IMR-90 (cell line): ENCODE data around the gene HADH. TPM values are rescaled to one million over a fixed set of nuclear protein-coding genes. Genes with fewer than 3 reads are reported as not detected.

Source experiments
- ATAC-seq: fragments of 200-7000 bp; cut with Tn5 transposase; 2 replicates; pipeline ENCODE4 v1.9.1; 2020; ENCODE audit warnings: low read depth, mild to moderate bottlenecking, moderate library complexity
- BruUV-seq: library from RNA; stranded (reverse); fragments of 400-500 nt; replicated peaks from 2 replicates; lab custom pipeline; 2021; lab: Mats Ljungman, UMichigan
- CTCF ChIA-PET: fragments of 300-600 bp; formaldehyde crosslinking; extraction: SDS; loops from one replicate; lab custom pipeline; 2021; ENCODE audit warnings: antibody characterized with exemption; lab: Yijun Ruan, JAX
- POLR2A ChIA-PET: fragments of 300-600 bp; sonication (Branson Sonifier 250); formaldehyde crosslinking; loops from one replicate; lab custom pipeline; 2022; ENCODE audit warnings: antibody characterized with exemption; ENCODE audit not compliant: unreplicated experiment; lab: Charles Lee
- DNase-seq: peaks from one replicate; pipeline ENCODE4 v3.0.0; 2013
- H2AFZ ChIP-seq: replicated peaks from 2 replicates; pipeline ENCODE3; 2013; ENCODE audit warnings: low read length, mild to moderate bottlenecking; ENCODE audit not compliant: poor library complexity
- H2AK5ac ChIP-seq: 2 replicates; pipeline ENCODE4 v1.6.1; 2013; ENCODE audit warnings: low read depth, low read length, inconsistent platforms
- H2AK9ac ChIP-seq: replicated peaks from 2 replicates; pipeline ENCODE3; 2013; ENCODE audit warnings: mild to moderate bottlenecking, low read depth, low read length, moderate library complexity; ENCODE audit not compliant: poor library complexity
- H2BK120ac ChIP-seq: 2 replicates; pipeline ENCODE4 v1.6.1; 2013; ENCODE audit warnings: low read depth, low read length, inconsistent platforms
- H2BK15ac ChIP-seq: 3 replicates; pipeline ENCODE4 v1.6.1; 2013; ENCODE audit warnings: low read depth, low read length, inconsistent platforms
- H2BK20ac ChIP-seq: 2 replicates; pipeline ENCODE4 v1.6.1; 2013; ENCODE audit warnings: low read depth, mild to moderate bottlenecking, inconsistent platforms, low read length, moderate library complexity
- H2BK5ac ChIP-seq: 2 replicates; pipeline ENCODE4 v1.6.1; 2013; ENCODE audit warnings: mild to moderate bottlenecking, low read depth, low read length, inconsistent platforms; ENCODE audit not compliant: poor library complexity, severe bottlenecking
- H3K14ac ChIP-seq: replicated peaks from 2 replicates; pipeline ENCODE4 v1.6.1; 2013; ENCODE audit warnings: low read depth, low read length, inconsistent platforms
- H3K18ac ChIP-seq: 2 replicates; pipeline ENCODE4 v1.6.1; 2013; ENCODE audit warnings: low read depth, low read length, control low read depth
- H3K23ac ChIP-seq: 2 replicates; pipeline ENCODE4 v1.6.1; 2013; ENCODE audit warnings: low read depth, low read length, inconsistent platforms
- H3K27ac ChIP-seq: 2 replicates; pipeline ENCODE4 v1.5.1; 2013; ENCODE audit warnings: mild to moderate bottlenecking, control low read depth, low read length; ENCODE audit not compliant: insufficient read depth
- H3K27me3 ChIP-seq: 2 replicates; pipeline ENCODE4 v1.6.1; 2013; ENCODE audit warnings: low read length; ENCODE audit not compliant: control insufficient read depth, insufficient read depth
- H3K36me3 ChIP-seq: 2 replicates; pipeline ENCODE4 v1.6.1; 2013; ENCODE audit warnings: low read length, mixed read lengths; ENCODE audit not compliant: control insufficient read depth, insufficient read depth
- H3K4ac ChIP-seq: 2 replicates; pipeline ENCODE4 v1.6.1; 2013; ENCODE audit warnings: low read depth, low read length, inconsistent platforms
- H3K4me1 ChIP-seq: 2 replicates; pipeline ENCODE4 v1.6.1; 2013; ENCODE audit warnings: low read length, mixed read lengths; ENCODE audit not compliant: control insufficient read depth, insufficient read depth
- H3K4me2 ChIP-seq: 2 replicates; pipeline ENCODE4 v1.6.1; 2013; ENCODE audit warnings: low read depth, mild to moderate bottlenecking, control low read depth, low read length, moderate library complexity
- H3K4me3 ChIP-seq: 2 replicates; pipeline ENCODE4 v1.5.1; 2013; ENCODE audit warnings: low read depth, mild to moderate bottlenecking, control low read depth, low read length, moderate library complexity; ENCODE audit not compliant: insufficient read depth
- H3K56ac ChIP-seq: 2 replicates; pipeline ENCODE4 v1.6.1; 2013; ENCODE audit warnings: low read length, inconsistent platforms; ENCODE audit not compliant: insufficient read depth; ENCODE audit errors: extremely low read depth
- H3K79me1 ChIP-seq, 2 experiments: 2 replicates each; pipeline ENCODE4 v1.6.1; 2013; ENCODE audit warnings: low read length in 2 of 2, inconsistent platforms in 1 of 2, low read depth in 1 of 2
- H3K9ac ChIP-seq: 2 replicates; pipeline ENCODE4 v1.6.1; 2013; ENCODE audit warnings: low read depth, low read length, control low read depth
- H3K9me1 ChIP-seq: 2 replicates; pipeline ENCODE4 v1.6.1; 2013; ENCODE audit warnings: low read length, inconsistent platforms; ENCODE audit not compliant: insufficient read depth
- H3K9me3 ChIP-seq: 2 replicates; pipeline ENCODE4 v1.6.1; 2013; ENCODE audit warnings: low read length; ENCODE audit not compliant: control insufficient read depth, insufficient read depth
- H4K20me1 ChIP-seq: 2 replicates; pipeline ENCODE4 v1.6.1; 2013; ENCODE audit warnings: low read length, inconsistent platforms; ENCODE audit not compliant: insufficient read depth
- H4K5ac ChIP-seq: 2 replicates; pipeline ENCODE4 v1.6.1; 2013; ENCODE audit warnings: mild to moderate bottlenecking, low read depth, low read length, control low read depth
- H4K8ac ChIP-seq, 2 experiments: 2 replicates each; pipeline ENCODE4 v1.6.1; 2013; ENCODE audit warnings: low read depth in 2 of 2, low read length in 2 of 2, control low read depth in 1 of 2, inconsistent platforms in 1 of 2
- H4K91ac ChIP-seq: 2 replicates; pipeline ENCODE4 v1.6.1; 2013; ENCODE audit warnings: low read depth, low read length, inconsistent platforms; ENCODE audit not compliant: insufficient read depth
- RCOR1 ChIP-seq: IDR thresholded peaks from 2 replicates; pipeline ENCODE4 v1.6.1; 2012; ENCODE audit warnings: mild to moderate bottlenecking, low read length, improper control_type of control experiment; ENCODE audit not compliant: insufficient replicate concordance
- SMC3 ChIP-seq: fragments of 150-350 bp; IDR thresholded peaks from 2 replicates; pipeline ENCODE4 v1.6.1; 2016; ENCODE audit warnings: low read depth, mild to moderate bottlenecking, antibody characterized with exemption, low read length, moderate library complexity
- USF2 ChIP-seq: fragments of 150-350 bp; IDR thresholded peaks from 2 replicates; pipeline ENCODE4 v1.6.1; 2017; ENCODE audit warnings: mild to moderate bottlenecking, antibody characterized with exemption, low read length, low read depth
- WGBS, 2 experiments: methylation state at CpG; one replicate each; pipeline versions ENCODE4 v1.1.5 to v1.1.7; 2013; ENCODE audit warnings: missing lambda C conversion rate in 2 of 2; ENCODE audit not compliant: insufficient read length in 1 of 2; ENCODE audit errors: extremely low coverage in 2 of 2; 5-methylcytosine and 5-hydroxymethylcytosine counted together
- dilution Hi-C: fragments of 300-500 bp; cut with HindIII; formaldehyde crosslinking; loops from one replicate; pipeline ENCODE4 v1.14.3; 2018; ENCODE audit warnings: low sequenced_read_pairs; ENCODE audit not compliant: unreplicated experiment
- in situ Hi-C: fragments of 300-500 bp; cut with MboI; formaldehyde crosslinking; loops from 3 replicates; pipeline ENCODE4 v1.14.3; 2019; ENCODE audit warnings: low sequenced_read_pairs, inconsistent platforms, mixed read lengths
- intact Hi-C: fragments of 100-400 bp; cut with micrococcal nuclease; formaldehyde crosslinking; loops from 2 replicates; pipeline ENCODE4 v1.10.0; 2022
- polyA plus RNA-seq, 3 experiments: library from polyadenylated mRNA; depleted of rRNA; stranded (reverse); fragments of >200 nt; gene quantifications; 2 replicates each; pipeline ENCODE4 v1.2.3, GENCODE V29; 2012; ENCODE audit warnings: low replicate concordance in 1 of 3
- total RNA-seq: library from RNA; depleted of rRNA; stranded (reverse); fragments of >200 nt; gene quantifications from 2 replicates; pipeline ENCODE4 v1.2.3, GENCODE V29; 2012

HADH gene
- total and polyA plus RNA-seq, 2 of the 4 experiments (the other 2 are of a cell fraction), result 6.8 to 22.6 TPM

GRCh38 chr4:108052558-108053120 is 63.0 kb downstream of the HADH start:
- Histone ChIP-seq H2BK15ac (no peak overlapping the region), H3K23ac (no peak overlapping the region; the same call in 1 of the 2 replicates), H2AK5ac (no peak overlapping the region), H4K8ac (no peak overlapping the region), H3K9me3 (no peaks in the 10 kb centered on the region), H3K9ac (no peak overlapping the region), H3K4me1 (no peaks in the 10 kb centered on the region), H2AK9ac (no peak overlapping the region), H4K5ac (no peak overlapping the region), H3K4ac (no peak overlapping the region), H3K4me2 (no peak overlapping the region), H3K14ac (no peak overlapping the region), H3K36me3 (no peaks in the 10 kb centered on the region), H3K18ac (no peak overlapping the region), H3K27me3 (no peaks in the 10 kb centered on the region; the same call in 1 of the 2 replicates), H2BK120ac (no peak overlapping the region), H3K56ac (no peak overlapping the region), H3K79me1 (no peaks in the 10 kb centered on the region), H2AFZ (no peak overlapping the region), H4K91ac (no peak overlapping the region), H2BK5ac (no peak overlapping the region), H3K9me1 (no peaks in the 10 kb centered on the region), H4K20me1 (no peaks in the 10 kb centered on the region), H3K27ac (no peak overlapping the region), H2BK20ac (no peak overlapping the region), H3K4me3 (no peak overlapping the region)
- in situ Hi-C loops (no loop called here), intact Hi-C loops (no loop called here), dilution Hi-C loops (no loop called here)
- CTCF ChIA-PET, result interaction anchor here (0.6 to 1.3 kb wide), 3 partner anchors 9 to 34 kb away, joined by 3 to 4 read pairs (median 3); no protein-coding TSS in a partner anchor
- TF ChIP-seq SMC3 (no peak), RCOR1 (no peak), USF2 (no peak)
- ATAC-seq, result no peak
- no TSS peak for BruUV-seq
- POLR2A ChIA-PET, result no interaction called here
- DNase-seq, result no peak
- 100% methylated on average over 1 of the region's 2 CpGs; no CpG with 5 or more reads in 1 of the 2 experiments for WGBS, 2 experiments
